GM06990 (cell line): ENCODE measurements around the gene TYMS.
A peak's percentile ranks its signal among the peaks of the same experiment; 100 is the strongest.

ENCODE experiments used
- DNase-seq: peaks from one replicate; pipeline ENCODE4 v3.0.0-alpha.2; 2011; ENCODE audit not compliant: insufficient read length; ENCODE audit errors: extremely low read depth
- H3K27me3 ChIP-seq: replicated peaks from 2 replicates; pipeline ENCODE4 v1.6.0; 2011; ENCODE audit warnings: low read length; ENCODE audit not compliant: control insufficient read depth, insufficient read depth
- H3K36me3 ChIP-seq: 2 replicates; pipeline ENCODE4 v1.5.1; 2011; ENCODE audit warnings: low read length; ENCODE audit not compliant: control insufficient read depth, insufficient read depth
- H3K4me3 ChIP-seq: replicated peaks from 2 replicates; pipeline ENCODE4 v1.5.1; 2011; ENCODE audit warnings: low read depth, mild to moderate bottlenecking, control low read depth, low read length
- TF ChIP-seq, protein P1 (sequence below): IDR thresholded peaks from 2 replicates; pipeline ENCODE4 v1.5.1; 2011; ENCODE audit warnings: low read length, control low read depth, mild to moderate bottlenecking, inconsistent platforms; ENCODE audit not compliant: insufficient read depth, poor library complexity, severe bottlenecking

The TYMS gene

GRCh38 chr18:621291-622043 lies 36.0 kb upstream of the TYMS start:
- Histone ChIP-seq H3K4me3 (no peak overlapping the region), H3K27me3 (no peaks in the 10 kb centered on the region), H3K36me3 (no peaks in the 10 kb centered on the region)
- TF ChIP-seq, protein P1, sequence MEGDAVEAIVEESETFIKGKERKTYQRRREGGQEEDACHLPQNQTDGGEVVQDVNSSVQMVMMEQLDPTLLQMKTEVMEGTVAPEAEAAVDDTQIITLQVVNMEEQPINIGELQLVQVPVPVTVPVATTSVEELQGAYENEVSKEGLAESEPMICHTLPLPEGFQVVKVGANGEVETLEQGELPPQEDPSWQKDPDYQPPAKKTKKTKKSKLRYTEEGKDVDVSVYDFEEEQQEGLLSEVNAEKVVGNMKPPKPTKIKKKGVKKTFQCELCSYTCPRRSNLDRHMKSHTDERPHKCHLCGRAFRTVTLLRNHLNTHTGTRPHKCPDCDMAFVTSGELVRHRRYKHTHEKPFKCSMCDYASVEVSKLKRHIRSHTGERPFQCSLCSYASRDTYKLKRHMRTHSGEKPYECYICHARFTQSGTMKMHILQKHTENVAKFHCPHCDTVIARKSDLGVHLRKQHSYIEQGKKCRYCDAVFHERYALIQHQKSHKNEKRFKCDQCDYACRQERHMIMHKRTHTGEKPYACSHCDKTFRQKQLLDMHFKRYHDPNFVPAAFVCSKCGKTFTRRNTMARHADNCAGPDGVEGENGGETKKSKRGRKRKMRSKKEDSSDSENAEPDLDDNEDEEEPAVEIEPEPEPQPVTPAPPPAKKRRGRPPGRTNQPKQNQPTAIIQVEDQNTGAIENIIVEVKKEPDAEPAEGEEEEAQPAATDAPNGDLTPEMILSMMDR, result no peak
- DNase-seq, result no peak

GRCh38 chr18:622289-622688 lies 35.2 kb upstream of the TYMS start:
- no peak overlapping the region for H3K4me3 ChIP-seq
- H3K27me3 ChIP-seq, result no peaks in the 10 kb centered on the region
- TF ChIP-seq, protein P1, result no peak
- DNase-seq, result no peak
- H3K36me3 ChIP-seq, result no peaks in the 10 kb centered on the region

GRCh38 chr18:623761-624620 lies 33.5 kb upstream of the TYMS start:
- Histone ChIP-seq H3K27me3 (no peaks in the 10 kb centered on the region), H3K4me3 (no peak overlapping the region), H3K36me3 (no peaks in the 10 kb centered on the region)
- DNase-seq, result peak; percentile 35
- TF ChIP-seq, protein P1, result peak; percentile 83

- TF ChIP-seq, protein P1, result no peak
- Histone ChIP-seq H3K27me3 (no peaks in the 10 kb centered on the region), H3K36me3 (no peaks in the 10 kb centered on the region), H3K4me3 (no peak overlapping the region)
- DNase-seq, result no peak
These were observed 30.2 kb upstream of the TYMS start for GRCh38 chr18:627231-627630.

DNA sequence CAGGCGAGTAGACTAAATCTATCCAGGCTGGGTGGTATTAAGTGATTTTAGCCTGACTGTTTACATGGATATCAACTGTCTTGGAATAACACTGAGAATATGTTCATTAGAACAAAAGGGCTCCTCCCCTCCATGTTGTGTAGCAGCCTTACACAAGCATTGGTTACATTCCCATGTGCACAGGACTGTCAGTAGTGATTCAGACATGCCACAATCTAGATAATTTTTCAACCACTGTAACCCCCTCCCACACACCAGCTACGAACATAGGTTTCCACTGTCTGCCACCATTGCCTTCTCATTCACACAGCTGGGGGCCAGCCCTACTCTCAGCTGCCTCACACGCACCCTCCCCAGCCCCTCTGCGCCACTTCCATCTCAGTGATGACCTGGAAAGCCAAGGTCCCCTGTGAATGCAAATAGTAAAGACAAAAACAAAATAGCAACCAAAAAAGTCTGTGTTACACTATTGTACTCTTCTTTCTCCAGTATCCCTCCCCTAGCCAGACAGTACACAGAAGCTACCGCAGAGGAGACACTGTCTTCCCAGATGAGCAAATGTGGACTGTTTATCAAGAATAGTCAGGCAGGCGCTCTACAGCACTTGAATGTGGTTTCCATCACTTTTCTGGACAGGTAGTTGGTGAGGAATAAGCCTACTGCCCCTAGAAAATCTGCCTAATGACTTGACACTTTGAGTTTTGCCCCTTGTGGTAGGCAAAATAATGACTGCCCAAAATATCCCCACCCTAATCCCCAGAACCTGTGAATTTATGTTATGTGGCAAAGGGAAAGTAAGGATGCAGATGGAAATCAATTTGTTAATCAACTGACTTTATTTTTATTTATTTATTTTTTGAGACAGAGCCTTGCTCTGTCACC lies 27.9 kb upstream of the TYMS start:
- no peaks in the 10 kb centered on the region for H3K36me3 ChIP-seq
- no peak overlapping the region for H3K4me3 ChIP-seq
- TF ChIP-seq, protein P1, result peak; percentile 9
- DNase-seq, result no peak
- H3K27me3 ChIP-seq, result no peaks in the 10 kb centered on the region
